ENCODE data around the gene KLHL26. TPM values are rescaled to one million over a fixed set of nuclear protein-coding genes. Genes with fewer than 3 reads are reported as not detected.

Gene KLHL26
- polyA plus RNA-seq, 3 donors, result 1.6 to 3.2 (median 2.0) TPM

DNA sequence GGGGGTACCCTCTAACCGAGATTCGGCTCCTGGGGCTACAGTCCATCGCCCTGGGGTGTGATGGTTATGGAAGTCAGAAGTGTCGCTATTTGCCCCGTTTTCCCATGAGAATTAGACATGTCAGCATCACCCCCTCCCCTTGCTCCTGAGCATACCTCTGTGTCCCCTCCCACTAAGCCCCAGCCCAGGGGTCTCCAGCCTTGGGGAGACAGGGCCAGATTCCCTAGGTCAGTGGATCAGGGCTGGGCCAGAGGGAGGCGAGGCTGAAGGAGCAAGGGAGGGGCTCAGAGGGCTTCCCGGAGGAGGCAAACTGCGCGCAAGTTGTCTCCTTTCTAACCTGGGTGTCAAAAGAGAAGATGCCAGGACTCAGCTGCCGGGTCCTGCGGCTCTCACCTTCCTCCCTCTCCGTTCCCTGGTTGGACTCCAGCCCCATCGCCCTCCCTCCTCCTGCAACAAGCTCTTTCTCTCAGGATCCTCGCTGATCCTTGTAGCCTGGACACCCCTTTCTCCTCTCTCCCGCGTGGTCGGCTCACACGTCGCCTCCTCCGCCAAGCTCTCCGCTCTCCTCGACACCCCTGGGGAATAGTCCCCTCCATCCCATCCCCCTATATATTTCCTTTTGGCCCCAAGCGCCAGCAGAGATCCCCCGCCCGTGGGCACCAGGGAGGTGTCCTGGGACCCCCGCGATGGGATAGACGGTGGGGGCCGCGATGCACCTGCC lies 24.6 kb upstream of the KLHL26 start:
- no peak for DNase-seq
- TF ChIP-seq, protein P1, sequence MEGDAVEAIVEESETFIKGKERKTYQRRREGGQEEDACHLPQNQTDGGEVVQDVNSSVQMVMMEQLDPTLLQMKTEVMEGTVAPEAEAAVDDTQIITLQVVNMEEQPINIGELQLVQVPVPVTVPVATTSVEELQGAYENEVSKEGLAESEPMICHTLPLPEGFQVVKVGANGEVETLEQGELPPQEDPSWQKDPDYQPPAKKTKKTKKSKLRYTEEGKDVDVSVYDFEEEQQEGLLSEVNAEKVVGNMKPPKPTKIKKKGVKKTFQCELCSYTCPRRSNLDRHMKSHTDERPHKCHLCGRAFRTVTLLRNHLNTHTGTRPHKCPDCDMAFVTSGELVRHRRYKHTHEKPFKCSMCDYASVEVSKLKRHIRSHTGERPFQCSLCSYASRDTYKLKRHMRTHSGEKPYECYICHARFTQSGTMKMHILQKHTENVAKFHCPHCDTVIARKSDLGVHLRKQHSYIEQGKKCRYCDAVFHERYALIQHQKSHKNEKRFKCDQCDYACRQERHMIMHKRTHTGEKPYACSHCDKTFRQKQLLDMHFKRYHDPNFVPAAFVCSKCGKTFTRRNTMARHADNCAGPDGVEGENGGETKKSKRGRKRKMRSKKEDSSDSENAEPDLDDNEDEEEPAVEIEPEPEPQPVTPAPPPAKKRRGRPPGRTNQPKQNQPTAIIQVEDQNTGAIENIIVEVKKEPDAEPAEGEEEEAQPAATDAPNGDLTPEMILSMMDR (IDR thresholded peaks at IDR 0.05), result no peak
- Mint-ChIP-seq H3K27ac (no peak overlapping the region), H3K4me1 (peaks cover 12% of the 10 kb centered on the region), H3K9me3 (peaks cover under 1 to 29% (median 14%) of the 10 kb centered on the region in 7 donors), H3K4me3 (peak overlapping the region in 1 of 2 donors; percentile 83), H3K36me3 (peaks cover 3% of the 10 kb centered on the region in 2 donors), H3K27me3 (ENCODE audit: low read depth in 3 of 3) (peaks cover 83 to 98% (median 94%) of the 10 kb centered on the region in 3 donors)
- Histone ChIP-seq H3K9me3 (replicated peaks in 1 of 2; ENCODE audit: control insufficient read depth in 1 of 2, insufficient read depth in 1 of 2, low read length in 2 of 2) (peaks cover 4 to 36% of the 10 kb centered on the region in 2 donors), H4K20me1 (ENCODE audit: insufficient read depth, low read length) (no peaks in the 10 kb centered on the region), H3K27me3 (ENCODE audit: control insufficient read depth in 2 of 2, insufficient read depth in 2 of 2, low read length in 2 of 2) (peaks cover 69 to 92% of the 10 kb centered on the region in 2 donors), H3K79me2 (ENCODE audit: insufficient read depth, low read length) (no peaks in the 10 kb centered on the region), H2AFZ (ENCODE audit: insufficient read depth, low read depth, low read length, poor library complexity, severe bottlenecking) (no peak overlapping the region), H3K4me1 (ENCODE audit: control insufficient read depth in 1 of 2, insufficient read depth in 2 of 2, low read length in 2 of 2) (peaks cover 0 to 9% of the 10 kb centered on the region in 2 donors), H3K36me3 (replicated peaks in 1 of 2; ENCODE audit: control insufficient read depth in 1 of 2, insufficient read depth in 2 of 2, low read length in 2 of 2) (no peaks in the 10 kb centered on the region), H3K4me2 (replicated peaks; ENCODE audit: extremely low read depth, low read length, poor library complexity, severe bottlenecking) (peak overlapping the region; percentile 52), H3K27ac (ENCODE audit: low read depth in 1 of 2, low read length in 2 of 2) (no peak overlapping the region), H3K4me3 (replicated peaks in 1 of 3; ENCODE audit: low read depth in 2 of 3, low read length in 3 of 3) (peak overlapping the region in 1 of 3 experiments; percentile 43), H3K9ac (ENCODE audit: insufficient read depth, low read length, poor library complexity, severe bottlenecking) (no peak overlapping the region)
- WGBS (ENCODE audit: insufficient coverage), result 1% methylated on average over 25 of the region's 30 CpGs
- intact Hi-C loops (cut with micrococcal nuclease), result no loop called here

DNA sequence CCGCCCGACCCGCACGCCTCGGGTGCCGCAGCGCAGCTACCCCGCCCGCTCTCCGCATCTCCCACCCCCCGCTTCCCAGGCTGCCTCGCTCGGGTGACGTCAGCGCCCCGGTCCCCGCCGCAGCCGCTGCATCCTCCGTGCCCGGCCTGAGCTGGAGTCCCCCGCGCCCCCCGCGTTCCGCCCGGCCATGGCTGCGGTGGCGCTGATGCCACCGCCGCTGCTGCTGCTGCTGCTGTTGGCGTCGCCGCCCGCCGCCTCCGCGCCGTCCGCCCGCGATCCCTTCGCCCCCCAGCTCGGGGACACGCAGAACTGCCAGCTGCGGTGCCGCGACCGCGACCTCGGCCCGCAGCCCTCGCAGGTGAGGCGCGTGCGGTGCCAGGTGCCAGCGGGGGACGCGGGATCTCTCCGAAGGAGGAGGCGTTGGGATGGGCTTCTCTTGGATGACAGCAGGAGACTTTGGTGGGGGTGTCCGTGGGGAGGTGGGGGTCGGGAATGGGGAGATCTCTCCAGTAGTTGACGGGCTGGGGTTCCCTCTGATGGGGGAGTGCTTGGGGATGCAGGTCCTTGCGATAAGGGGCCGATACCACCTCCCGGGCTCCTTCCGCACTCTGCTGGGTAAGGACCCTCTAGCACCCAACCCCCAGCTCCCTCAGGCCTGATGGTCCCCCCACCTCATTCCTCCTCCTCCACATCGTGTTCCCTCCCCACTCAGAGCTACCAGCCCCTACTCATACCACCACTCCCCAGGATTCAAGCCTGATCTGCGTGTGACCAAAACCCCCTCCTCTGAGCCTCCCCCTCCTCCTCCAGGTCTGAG lies 23.8 kb upstream of the KLHL26 start, which contains the start of gene TMEM59L:
TSS of gene TMEM59L (plus strand) at position 99 of the 817 bp plus-strand sequence. CDS start at position 188, 89 bp downstream.
- peak within 1 kb of the TSS; percentile 41 for H2AFZ ChIP-seq (ENCODE audit: insufficient read depth, low read depth, low read length, poor library complexity, severe bottlenecking)
- Mint-ChIP-seq H3K27me3 (ENCODE audit: low read depth in 3 of 3) (peaks cover 82 to 96% (median 89%) of the 10 kb centered on the region in 3 donors), H3K9me3 (peaks cover 4 to 25% (median 16%) of the 10 kb centered on the region in 7 donors), H3K4me1 (peaks cover 10% of the 10 kb centered on the region), H3K27ac (no peak within 1 kb of the TSS), H3K4me3 (peak within 1 kb of the TSS in 1 of 2 donors; percentile 83), H3K36me3 (peaks cover 3% of the 10 kb centered on the region in 2 donors)
- intact Hi-C loops (cut with micrococcal nuclease), result no loop called here
- peak within 1 kb of the TSS; percentile 4 for H3K9ac ChIP-seq (ENCODE audit: insufficient read depth, low read length, poor library complexity, severe bottlenecking)
- no peak within 1 kb of the TSS for H3K27ac ChIP-seq (ENCODE audit: low read depth in 1 of 2, low read length in 2 of 2)
- peaks cover 6 to 35% of the 10 kb centered on the region in 2 donors for H3K9me3 ChIP-seq (replicated peaks in 1 of 2; ENCODE audit: control insufficient read depth in 1 of 2, insufficient read depth in 1 of 2, low read length in 2 of 2)
- no peak for DNase-seq
- H3K4me2 ChIP-seq (replicated peaks; ENCODE audit: extremely low read depth, low read length, poor library complexity, severe bottlenecking), result peak within 1 kb of the TSS; percentile 52
- H3K4me1 ChIP-seq (ENCODE audit: control insufficient read depth in 1 of 2, insufficient read depth in 2 of 2, low read length in 2 of 2), result peaks cover 0 to 9% of the 10 kb centered on the region in 2 donors
- H4K20me1 ChIP-seq (ENCODE audit: insufficient read depth, low read length), result no peaks in the 10 kb centered on the region
- H3K27me3 ChIP-seq (ENCODE audit: control insufficient read depth in 2 of 2, insufficient read depth in 2 of 2, low read length in 2 of 2), result peaks cover 61 to 84% of the 10 kb centered on the region in 2 donors
- WGBS (ENCODE audit: insufficient coverage), result 1% methylated on average over 63 of the region's 70 CpGs
- no peaks in the 10 kb centered on the region for H3K36me3 ChIP-seq (replicated peaks in 1 of 2; ENCODE audit: control insufficient read depth in 1 of 2, insufficient read depth in 2 of 2, low read length in 2 of 2)
- no peaks in the 10 kb centered on the region for H3K79me2 ChIP-seq (ENCODE audit: insufficient read depth, low read length)
- TF ChIP-seq, protein P1 (IDR thresholded peaks at IDR 0.05), result no peak
- peak within 1 kb of the TSS in 1 of 3 experiments; percentile 43 for H3K4me3 ChIP-seq (replicated peaks in 1 of 3; ENCODE audit: low read depth in 2 of 3, low read length in 3 of 3)

All from CD14-positive monocyte (primary cell).